NCI-H69 (cell line): ENCODE data around the gene CDKAL1.
"Not testable (repeated sequence)": the region's sequence is repeated elsewhere in the genome, so short reads cannot be mapped to it uniquely, and the experiment has no call there.

Experiments used
- DNase-seq: peaks from one replicate; lab custom pipeline; 2025; lab: John Stamatoyannopoulos, UW

CDKAL1 gene

DNA sequence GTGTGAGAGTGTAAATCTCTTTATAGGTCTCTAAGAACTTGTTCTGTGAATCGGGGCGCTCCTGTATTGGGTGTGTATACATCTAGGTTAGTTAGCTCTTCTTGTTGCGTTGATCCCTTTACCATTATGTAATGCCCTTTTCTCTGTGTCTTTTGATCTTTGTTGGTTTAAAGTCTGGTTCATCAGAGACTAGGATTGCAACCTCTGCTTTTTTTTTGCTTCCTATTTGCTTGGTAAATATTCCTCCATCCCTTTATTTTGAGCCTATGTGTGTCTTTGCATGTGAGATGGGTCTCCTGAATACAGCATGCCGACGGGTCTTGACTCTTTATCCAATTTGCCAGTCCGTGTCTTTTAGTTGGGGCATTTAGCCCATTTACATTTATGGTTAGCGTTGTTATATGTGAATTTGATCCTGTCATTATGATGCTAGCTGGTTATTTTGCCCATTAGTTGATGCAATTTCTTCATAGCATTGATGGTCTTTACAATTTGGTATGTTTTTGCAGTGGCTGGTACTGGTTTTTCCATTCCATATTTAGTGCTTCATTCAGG is 60.1 kb downstream of the CDKAL1 start:
- not testable (repeated sequence) for DNase-seq

DNA sequence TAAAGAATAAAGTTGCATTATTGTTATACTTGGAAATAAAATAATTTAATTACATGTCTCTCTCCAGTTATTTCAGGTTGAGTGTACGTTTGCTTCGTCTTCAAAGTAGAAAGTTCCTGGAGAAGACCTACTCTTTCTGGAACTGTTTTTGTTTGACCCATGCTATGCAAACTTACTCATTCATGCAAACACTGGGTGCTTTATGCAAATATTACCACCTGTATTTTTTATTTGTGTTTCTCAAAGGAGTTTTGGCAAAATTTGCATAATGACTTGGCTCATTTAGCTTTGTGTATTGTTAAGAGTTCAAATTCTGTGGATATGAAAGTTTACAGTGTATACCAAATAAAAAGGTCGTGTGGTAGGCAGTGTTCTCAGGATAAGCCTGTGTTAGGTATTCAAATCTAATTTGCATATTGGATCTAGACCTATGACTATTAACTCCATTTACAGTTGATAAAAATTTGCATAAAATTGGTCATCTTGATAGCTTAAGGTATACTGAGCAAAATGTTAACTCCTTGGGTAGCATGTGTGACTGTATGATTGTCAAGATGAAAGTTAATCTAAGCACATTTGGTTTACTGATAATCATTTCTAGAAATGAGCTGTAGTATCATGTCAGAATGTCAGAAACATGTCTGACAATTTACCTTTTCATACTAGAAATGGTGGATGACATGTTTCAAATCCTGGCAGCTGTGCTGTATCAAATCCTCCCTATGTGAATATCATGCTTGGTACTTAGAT is 65.2 kb downstream of the CDKAL1 start:
- DNase-seq, result peak; percentile 91

DNA sequence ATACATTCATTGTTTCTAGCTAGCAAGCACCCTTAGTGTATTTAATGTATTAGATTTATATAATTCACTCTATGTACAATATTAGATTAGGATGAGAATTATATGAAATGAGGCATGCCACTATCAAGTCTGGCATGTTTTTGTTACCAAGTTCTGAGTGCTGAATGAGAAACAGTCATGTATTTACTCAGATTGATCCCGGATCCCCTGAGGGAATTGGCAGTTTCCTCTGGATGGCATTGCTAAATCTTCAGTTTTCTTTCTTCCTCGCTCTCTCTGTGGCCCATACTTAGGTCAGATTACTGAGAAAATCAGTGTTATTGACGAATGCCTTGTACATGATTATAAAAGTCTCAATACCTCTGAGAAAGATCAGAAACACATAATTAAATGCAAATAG is 66.6 kb downstream of the CDKAL1 start:
- peak; percentile 86 for DNase-seq

DNA sequence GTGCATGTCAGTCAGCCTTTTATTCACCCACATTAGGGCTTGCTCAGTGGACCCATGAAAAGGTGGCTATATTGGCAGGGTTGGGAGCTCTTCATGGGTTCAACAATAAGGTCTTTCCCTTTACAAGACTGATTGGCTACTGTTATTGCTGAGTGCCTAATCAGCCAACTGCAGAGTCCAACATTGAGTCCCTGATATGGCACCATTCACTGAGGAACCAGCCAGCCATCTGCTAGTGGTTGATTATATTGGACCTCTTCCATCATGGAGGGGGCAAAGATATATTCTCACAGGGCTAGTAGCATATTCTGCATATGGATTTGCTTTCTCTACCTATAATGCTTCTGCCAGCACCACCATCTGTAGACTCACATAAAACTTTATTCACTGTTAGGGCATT is 69.9 kb downstream of the CDKAL1 start:
- no peak for DNase-seq

DNA sequence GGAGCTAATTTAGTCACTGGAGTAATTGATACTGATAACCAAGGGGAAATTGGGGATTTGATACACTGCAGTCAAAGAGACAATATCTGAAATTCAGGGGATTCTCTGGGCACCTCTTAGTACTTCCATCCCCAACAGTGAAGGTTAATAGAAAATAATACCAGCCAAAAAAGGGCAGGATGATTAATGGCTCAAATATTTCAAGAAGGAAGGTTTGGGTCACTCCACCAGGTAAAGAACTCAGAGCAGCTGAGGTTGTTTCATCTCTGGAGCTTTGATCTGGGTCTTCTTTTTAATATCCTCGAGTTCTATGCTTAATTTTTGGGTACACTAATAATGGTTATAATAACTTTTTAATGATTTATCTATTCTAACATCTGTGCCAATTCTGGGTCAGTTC is 70.8 kb downstream of the CDKAL1 start:
- DNase-seq, result no peak

DNA sequence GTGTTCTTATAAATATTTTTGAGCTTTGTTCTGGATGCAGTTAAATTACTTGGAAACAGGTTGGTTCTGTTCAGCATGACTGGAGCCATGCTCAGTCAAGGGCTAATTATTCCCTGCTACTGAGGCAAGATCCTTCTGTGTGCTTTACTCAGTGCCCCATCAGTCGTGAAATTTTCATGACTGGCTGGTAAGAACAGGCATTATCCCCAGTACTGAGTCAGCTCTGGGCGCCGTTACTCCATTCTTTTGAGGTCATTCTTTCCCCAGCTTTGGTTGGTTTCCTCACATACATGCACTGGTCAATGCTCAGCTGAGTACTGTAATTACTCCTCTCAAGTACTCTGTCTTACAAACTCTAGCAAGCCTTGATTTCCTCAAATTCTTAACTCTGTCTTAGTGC is 71.3 kb downstream of the CDKAL1 start:
- DNase-seq, result no peak

DNA sequence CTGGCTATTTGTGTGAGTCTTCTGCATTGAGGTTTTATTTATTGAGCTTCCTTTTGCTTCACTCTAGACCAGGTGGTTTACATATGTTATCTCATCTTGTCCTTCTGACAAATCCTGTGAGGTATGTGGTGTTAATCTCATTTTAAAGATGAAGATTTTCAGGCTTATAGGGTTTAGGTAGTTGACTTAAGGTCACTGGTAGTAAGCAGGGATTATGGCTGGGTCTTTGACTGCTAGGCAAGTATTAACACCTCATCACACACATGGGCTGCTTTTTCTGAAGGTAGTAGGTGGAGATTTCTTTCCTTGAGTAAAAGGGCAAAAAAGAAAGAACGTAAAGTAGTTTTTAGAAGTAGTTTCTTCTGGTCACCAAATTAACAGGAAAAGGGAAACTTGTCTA is 72.6 kb downstream of the CDKAL1 start:
- DNase-seq, result no peak

DNA sequence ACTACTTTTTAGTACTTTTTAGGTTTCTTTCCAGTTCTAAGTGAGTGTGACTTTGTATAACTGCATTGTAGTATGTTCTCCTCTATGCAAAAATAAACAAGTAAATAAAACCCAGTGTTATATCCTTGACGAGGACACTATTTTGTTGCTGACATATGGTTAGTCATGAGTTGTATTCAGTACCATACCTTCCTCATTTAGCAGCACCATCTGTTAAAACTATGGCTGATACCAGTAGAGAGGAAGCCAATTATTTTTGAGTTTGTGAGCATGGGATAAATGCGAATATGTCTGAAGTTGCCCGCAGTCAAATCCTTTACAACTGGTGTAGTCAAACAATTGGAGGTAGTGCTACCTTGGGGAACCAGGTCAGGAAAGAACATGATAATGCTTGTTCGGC is 74.1 kb downstream of the CDKAL1 start:
- DNase-seq, result peak; percentile 70

DNA sequence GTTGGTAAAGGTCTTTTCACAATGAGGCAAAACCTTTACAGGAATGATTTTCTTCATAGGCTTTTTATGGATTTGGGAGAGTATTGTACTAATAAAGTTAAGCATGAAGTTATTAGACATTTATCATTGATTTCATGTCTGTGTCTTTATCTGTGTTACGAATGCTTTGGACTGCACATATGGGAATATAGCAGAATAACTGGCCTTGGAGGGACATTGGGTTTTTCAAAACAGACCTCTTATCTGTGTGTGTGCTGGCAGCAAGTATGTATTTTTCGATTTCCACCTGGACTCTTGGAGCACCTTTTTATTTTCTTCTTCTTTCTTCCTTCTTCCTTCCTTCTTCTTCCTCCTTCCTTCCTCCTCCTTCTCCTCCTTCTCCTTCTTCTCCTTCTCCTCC is 74.6 kb downstream of the CDKAL1 start:
- no peak for DNase-seq

DNA sequence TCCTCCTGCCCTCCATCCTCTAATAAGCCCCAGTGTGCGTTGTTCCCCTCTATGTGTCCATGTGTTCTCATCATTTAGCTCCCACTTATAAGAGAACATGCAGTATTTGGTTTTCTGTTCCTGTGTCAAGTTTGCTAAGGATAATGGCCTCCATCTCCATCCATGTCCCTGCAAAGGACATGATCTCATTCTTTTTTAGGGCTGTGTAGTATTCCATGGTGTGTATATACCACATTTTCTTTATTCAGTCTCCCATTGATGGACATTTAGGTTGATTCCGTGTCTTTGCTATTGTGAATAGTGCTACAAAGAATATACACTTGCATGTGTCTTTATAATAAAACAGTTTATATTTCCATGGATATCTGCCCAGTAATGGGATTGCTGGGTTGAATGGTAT is 75.7 kb downstream of the CDKAL1 start:
- not testable (repeated sequence) for DNase-seq

DNA sequence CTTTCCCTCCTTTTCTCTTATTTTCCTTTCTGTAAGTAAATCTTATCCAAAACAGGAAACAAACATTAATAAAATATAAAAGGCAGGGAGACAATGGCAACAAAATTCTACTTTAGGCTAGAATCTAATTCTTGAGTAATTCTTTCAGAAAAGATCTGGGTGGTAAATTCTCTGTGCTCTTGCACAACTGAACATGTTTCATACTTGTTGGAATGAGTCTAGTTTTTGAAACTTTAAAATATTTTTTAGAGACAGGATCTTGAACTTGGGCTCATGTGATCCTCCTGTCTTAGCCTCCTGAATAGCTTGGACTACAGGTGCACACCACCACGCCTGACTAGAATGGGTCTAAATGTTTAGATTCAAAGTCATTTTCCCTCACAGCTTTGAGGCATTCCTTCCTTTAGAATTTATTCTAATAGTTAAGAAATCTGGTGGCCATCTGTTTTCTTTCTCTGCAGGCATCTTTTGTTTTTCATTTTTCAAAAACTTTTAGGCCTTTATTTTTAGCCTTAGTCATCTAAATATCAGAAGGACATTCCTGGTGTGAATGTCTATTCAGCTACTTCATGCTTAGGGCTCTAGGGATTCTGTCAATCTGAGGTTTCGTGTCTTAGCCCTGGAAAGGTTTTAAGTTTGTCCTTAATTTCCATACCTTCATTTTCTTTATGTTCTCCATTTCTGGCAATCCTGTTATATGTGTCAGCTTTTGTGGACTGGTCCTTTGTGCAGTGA is 76.5 kb downstream of the CDKAL1 start:
- DNase-seq, result no peak

DNA sequence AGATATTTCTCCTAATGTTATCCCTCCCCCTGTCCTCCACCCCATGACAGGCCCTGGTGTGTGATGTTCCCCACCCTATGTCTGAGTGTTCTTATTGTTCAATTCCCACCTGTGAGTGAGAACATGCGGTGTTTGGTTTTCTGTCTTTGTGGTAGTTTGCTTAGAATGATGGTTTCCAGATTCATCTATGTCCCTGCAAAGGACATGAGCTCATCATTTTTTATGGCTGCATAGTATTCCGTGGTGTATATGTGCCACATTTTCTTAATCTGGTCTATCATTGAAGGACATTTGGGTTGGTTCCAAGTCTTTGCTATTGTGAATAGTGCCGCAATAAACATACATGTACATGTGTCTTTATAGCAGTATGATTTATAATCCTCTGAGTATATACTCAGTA is 83.3 kb downstream of the CDKAL1 start:
- not testable (repeated sequence) for DNase-seq

DNA sequence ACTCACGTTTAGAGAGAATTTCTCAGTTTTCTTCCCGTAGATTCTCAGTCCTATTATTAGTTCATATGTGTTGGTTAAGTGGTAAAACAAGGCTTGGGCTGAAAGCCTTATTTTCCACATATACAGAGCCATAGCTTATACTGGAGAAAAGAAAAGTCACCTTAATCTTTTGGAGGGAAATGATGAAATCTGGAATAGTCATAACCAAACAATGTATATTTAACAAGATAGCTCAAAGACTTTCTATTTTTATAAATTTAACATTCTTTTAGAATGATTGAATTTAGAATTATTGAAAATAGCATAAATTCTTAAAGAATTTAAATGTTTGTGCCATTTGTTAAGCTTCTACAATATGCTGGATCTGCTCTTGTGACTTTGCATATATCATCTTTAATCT is 85.8 kb downstream of the CDKAL1 start:
- DNase-seq, result no peak

DNA sequence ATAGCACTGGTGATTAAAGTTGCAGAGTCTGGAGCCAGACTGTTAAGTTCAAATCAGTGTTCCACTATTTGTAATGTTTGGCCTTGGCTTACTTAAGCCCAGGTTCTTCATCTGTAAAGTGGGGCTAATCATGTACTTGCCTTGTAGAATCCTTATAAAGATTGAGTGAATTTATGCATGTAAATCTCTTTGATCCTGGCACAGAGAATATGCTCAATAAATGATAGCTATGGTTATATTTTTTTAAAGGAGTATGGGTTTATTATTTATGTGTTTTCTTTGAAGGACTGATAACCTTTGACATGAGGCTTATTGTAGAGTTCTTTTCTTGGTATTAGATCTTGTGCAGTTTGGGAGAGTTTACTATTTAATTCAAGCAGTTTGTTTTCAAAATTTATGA is 89.5 kb downstream of the CDKAL1 start:
- DNase-seq, result no peak

DNA sequence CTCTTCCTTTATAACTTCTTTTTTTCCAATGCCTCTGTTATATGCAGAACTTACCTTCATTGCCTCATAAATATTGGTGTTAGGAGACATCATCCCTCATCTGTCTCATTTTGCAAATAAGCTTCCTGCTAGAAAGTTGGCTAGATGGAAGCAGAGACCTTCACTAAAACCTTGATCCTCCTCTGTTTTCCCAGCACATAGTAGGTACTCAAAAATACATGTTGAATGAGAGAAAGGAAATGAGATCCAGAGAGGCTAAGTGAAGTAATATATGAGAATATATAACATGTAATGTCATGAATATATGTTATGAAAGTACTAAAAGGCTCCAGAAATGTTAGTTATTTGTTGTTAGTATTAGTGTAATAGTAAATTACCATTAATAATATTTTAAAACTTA is 91.9 kb downstream of the CDKAL1 start:
- DNase-seq, result no peak

DNA sequence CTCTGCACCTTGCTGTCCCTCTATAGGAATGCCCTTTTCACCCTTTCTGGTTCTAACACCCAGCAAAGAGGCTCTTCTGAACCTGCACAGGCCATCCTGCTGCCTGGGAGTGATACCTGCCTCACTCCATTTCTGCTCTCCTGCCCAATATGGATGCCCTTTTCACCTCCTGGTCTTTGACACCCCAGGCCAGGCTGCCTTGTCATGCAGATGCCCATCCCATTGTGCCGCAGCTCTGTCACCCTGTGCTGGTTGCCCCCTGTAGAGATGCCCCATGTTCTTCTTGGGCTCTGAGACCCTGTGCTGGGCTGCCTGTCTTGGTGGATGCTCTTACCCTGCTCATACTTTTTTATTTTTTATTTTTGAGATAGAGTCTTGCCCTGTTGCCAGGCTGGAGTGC is 95.3 kb downstream of the CDKAL1 start:
- no peak for DNase-seq

DNA sequence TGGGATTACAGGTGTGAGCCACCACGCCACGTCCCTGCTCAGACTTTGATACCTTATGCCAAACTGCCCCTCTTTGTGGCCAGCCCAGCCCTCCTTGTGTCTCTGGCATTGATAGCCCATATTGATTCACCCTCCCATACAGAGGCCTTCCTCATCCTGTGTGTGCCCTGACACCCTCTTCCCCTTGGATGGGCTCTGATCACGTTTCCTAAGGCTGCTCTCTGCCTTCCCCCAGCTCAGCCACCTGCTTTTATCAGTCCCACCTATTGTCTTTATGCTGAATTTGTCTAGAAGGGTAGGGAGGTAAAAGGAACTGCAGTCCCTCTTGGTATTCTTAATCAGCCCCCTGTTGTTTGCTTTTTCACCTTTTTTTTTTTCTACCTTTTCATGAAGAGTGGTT is 95.9 kb downstream of the CDKAL1 start:
- peak; percentile 67 for DNase-seq

DNA sequence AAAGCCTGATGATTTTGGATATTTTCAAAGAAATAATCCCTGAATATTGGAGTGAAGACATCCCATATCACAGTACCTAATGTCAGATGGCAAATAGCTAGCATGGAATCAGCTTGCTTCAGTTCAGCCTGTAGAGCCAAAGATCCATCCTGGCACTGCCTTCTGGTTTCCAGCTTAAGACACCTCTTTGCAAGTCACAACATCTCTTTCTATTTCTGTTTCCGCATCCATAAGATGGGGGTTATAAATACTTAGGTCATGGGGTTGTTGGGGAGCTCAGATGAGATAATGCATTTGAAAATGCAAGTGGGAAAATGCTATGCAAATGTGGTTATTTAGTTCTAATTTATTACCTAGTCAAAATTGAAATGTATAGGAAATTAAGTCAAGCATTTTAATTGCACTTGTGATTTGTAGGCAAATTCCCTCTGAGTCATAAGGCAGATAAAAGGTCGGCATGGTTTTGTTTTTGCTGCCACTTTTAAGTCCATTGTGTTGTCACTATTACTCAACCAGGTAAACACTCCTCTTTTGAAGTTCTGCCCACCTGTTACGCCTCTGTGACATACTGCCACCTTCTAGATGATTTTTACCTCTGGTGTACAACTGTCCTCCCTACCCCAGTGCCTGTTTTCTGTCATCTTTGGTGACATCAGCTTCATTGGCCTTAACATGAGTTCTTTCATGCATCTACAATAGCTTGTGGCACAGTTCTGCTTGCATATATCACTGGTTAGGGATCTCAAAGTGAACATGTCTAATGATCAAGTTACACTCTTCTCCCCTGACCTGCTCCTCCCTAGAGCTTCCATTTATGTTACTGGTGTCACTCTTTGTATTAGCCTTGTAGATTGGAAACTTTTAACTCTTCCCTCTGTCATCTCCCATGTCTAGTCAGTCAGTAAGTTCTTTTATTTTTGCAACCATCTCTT is 96.6 kb downstream of the CDKAL1 start:
- DNase-seq, result peak; percentile 96

DNA sequence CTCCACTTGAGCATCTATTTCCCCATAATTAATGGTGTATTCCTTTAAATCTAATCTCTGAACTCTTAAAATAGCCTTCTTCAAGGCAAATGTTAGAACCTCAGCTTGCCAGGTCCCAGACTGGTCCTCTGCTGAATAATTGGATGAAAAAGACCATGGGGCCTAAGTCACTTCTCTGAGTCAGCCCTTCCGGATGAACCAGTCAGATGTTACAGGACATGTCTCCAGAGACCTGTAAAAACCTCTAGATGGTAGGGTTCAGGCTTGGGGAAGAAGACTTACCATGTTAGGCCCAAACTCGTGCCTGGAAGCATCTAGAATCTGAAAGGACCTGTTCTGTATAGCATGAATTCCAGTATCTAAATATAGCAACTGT is 97.3 kb downstream of the CDKAL1 start:
- DNase-seq, result peak; percentile 72

DNA sequence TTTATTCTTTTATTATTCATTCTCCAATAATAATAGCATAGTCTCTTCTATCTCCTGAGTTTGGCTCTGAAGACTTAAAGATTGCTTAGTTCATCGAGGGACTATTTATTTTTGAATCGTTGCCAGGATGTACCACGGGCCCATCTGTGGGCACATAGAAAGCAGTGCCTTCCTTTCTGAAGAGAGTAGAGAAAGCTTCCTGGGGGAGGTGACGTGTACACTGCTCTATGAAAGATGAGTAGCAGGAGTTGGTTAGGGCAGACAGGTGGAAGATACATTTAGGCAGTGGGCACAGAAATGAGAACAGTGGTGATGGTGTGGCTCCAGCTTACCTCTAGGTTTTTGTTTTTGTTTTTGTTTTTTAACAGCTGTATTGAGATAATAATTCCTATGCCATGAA is 98.4 kb downstream of the CDKAL1 start:
- peak; percentile 94 for DNase-seq

DNA sequence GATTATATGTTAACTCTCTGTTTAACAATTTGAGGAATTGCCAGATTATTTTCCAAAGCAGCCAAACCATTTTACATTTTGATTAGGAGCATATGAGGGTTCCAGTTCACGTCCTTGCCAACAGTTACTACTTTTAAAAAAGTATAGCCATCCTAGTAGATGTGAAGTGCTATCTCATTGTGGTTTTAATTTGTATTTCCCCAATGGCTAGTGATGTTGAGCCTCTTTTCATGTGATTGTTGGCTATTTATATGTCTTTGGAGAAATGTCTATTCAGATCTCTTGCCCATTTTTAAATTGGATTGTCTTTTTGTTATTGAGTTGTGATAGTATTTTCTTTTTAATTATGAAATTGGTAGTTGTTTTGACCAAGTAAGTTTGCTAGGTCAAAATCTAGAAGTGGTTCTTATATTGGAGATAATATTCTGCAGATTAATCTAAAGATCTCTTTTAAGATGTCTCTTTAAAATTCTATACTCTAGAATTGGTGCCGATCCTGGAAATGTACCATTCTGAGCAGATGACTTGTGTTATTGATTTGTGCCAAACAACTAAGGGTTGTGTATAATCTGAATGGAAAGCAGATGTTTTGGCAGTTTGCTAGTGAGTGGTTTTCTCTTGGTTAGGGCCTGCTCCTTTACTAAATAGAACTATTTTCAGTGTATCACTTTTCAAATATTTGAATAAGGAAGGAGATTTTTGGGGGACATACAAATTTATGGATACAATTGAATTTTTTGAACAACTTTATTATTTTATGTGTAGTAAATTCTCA is 99.5 kb downstream of the CDKAL1 start:
- DNase-seq, result no peak

DNA sequence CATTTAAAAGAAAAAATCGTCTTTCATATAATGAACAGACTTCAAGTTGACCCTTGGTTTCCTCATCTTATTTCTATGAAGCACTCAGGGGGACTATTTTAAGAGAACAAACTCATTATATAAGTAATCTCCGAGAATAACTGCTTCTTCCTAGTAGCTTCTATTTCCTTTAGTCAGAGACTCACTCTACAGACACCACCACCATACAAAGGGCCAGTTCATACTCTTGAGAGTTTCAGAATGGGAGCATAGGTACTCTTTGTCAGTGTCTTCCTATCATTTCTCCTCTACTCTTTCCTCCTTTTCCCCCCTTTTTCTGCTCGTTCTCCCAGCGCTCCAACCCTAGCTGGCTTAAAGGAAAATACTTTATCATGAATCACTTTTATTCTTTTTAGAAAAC is 104.9 kb downstream of the CDKAL1 start:
- DNase-seq, result no peak
